ENCODE results near the gene MED25. TPM values are rescaled to one million over a fixed set of nuclear protein-coding genes. Genes with fewer than 3 reads are reported as not detected.

MED25 gene
- total and polyA plus RNA-seq, 2 of the 4 experiments (the other 2 are of a cell fraction) = 4.7 to 38.5 TPM

DNA sequence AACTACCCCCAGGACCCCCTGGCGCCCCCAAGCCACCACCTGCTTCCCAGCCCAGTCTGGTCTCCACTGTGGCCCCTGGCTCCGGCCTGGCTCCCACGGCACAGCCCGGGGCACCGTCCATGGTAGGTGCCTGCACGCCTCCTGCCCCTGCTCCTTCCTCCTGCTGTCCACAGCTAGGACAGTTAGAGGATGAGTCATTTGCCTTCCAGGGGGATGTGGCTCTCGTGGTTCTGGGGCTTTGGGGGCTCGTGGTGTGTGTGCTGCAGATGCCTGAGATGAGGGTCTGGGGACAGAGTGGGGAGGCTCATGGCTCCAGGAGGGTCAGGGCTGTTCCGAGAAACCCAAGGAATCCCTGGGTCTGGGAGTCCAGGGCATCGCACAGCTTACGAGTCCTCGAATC is 12.7 kb downstream of the MED25 start:
- Histone ChIP-seq H3K27me3 (ENCODE audit: control insufficient read depth, insufficient read depth, low read length) (no peaks in the 10 kb centered on the region), H3K9me1 (ENCODE audit: insufficient read depth, low read length) (peaks cover 3% of the 10 kb centered on the region; the same call in 1 of the 2 replicates), H3K4me1 (ENCODE audit: control insufficient read depth, insufficient read depth, low read length) (no peaks in the 10 kb centered on the region), H4K5ac (ENCODE audit: low read depth, low read length) (no peak overlapping the region), H2AFZ (replicated peaks; ENCODE audit: low read length, poor library complexity) (no peak overlapping the region), H3K36me3 (ENCODE audit: control insufficient read depth, insufficient read depth, low read length) (peaks cover 68% of the 10 kb centered on the region), H3K14ac (replicated peaks; ENCODE audit: low read depth, low read length) (no peak overlapping the region), H3K23ac (ENCODE audit: low read depth, low read length) (no peak overlapping the region), H2BK5ac (ENCODE audit: low read depth, low read length, poor library complexity, severe bottlenecking) (no peak overlapping the region), H3K27ac (ENCODE audit: insufficient read depth, low read length) (no peak overlapping the region), H3K4me3 (ENCODE audit: insufficient read depth, low read depth, low read length) (no peak overlapping the region), H3K18ac (ENCODE audit: low read depth, low read length) (no peak overlapping the region), H3K9ac (ENCODE audit: low read depth, low read length) (no peak overlapping the region), H2BK20ac (ENCODE audit: low read depth, low read length) (no peak overlapping the region), H2AK9ac (replicated peaks; ENCODE audit: low read depth, low read length, poor library complexity) (no peak overlapping the region), H4K8ac (ENCODE audit: low read depth in 2 of 2, low read length in 2 of 2) (no peak overlapping the region), H3K56ac (ENCODE audit: extremely low read depth, insufficient read depth, low read length) (no peak overlapping the region), H2BK15ac (ENCODE audit: low read depth, low read length) (no peak overlapping the region), H3K9me3 (ENCODE audit: control insufficient read depth, insufficient read depth, low read length) (no peaks in the 10 kb centered on the region), H4K91ac (ENCODE audit: insufficient read depth, low read depth, low read length) (no peak overlapping the region), H3K79me1 (ENCODE audit: low read depth in 1 of 2, low read length in 2 of 2) (peaks cover 3 to 30% of the 10 kb centered on the region in 2 experiments; a peak in 3 of 4 replicates), H3K4ac (ENCODE audit: low read depth, low read length) (no peak overlapping the region), H2AK5ac (ENCODE audit: low read depth, low read length) (no peak overlapping the region), H4K20me1 (ENCODE audit: insufficient read depth, low read length) (peaks cover 23% of the 10 kb centered on the region), H2BK120ac (ENCODE audit: low read depth, low read length) (no peak overlapping the region), H3K4me2 (ENCODE audit: low read depth, low read length) (no peak overlapping the region)
- CTCF ChIA-PET = no interaction called here
- in situ Hi-C loops (cut with MboI; ENCODE audit: low sequenced_read_pairs) (no loop called here), dilution Hi-C loops (cut with HindIII; ENCODE audit: low sequenced_read_pairs, unreplicated experiment) (no loop called here), intact Hi-C loops (cut with micrococcal nuclease) (no loop called here)
- WGBS, 2 experiments (ENCODE audit: extremely low coverage in 2 of 2, insufficient read length in 1 of 2) = 87% methylated on average over 5 of the region's 12 CpGs; no CpG with 5 or more reads in 1 of the 2 experiments
- POLR2A ChIA-PET (ENCODE audit: unreplicated experiment) = no interaction called here
- TF ChIP-seq MAFK (IDR thresholded peaks at IDR 0.05; ENCODE audit: low read depth, low read length) = no peak
- ATAC-seq (ENCODE audit: low read depth) (no peak), DNase-seq (no peak)
- no TSS peak for BruUV-seq (replicated peaks)

Measured in IMR-90 (cell line).